ENCODE measurements around the gene PCYT2.

DNA sequence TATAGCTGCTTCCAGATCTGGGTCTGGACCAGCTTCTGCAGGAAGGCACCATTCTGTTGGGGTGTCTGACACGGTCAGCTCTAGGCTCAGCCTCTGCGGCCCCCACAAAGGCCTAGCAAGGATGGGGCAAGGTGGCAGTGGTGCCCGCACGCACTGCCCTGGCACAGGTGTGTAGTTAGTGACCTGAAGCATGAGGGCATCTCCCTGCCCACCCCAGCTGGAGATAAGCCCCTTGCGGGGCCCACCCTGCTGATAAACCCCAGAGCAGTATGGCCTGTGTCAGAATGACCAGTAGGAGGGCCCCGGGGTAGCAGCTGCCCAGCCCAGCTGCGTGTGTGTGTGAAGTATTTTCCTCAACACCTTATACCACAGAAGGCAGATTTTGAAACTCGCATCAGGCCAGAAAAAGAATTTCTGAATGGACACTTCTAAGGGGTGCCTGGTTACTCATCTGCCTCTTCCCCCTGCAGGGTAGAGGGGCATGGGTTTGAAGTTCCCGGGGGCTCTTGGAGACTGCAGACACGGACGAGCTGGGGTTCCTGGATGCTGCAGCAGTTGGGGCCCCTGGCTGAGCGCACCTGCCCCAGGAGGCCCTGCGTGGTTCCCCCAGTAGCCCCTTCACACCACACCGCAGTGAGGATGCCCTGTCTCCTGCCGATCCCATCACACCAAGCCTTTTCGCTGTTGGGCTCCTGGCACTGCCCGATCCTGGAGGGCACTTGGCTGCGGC, 44.6 kb downstream of the PCYT2 start:
- peak in 1 of 2 donors; percentile 5 for TF ChIP-seq POLR2AphosphoS5 (IDR thresholded peaks at IDR 0.05)
- TF ChIP-seq, protein P1, sequence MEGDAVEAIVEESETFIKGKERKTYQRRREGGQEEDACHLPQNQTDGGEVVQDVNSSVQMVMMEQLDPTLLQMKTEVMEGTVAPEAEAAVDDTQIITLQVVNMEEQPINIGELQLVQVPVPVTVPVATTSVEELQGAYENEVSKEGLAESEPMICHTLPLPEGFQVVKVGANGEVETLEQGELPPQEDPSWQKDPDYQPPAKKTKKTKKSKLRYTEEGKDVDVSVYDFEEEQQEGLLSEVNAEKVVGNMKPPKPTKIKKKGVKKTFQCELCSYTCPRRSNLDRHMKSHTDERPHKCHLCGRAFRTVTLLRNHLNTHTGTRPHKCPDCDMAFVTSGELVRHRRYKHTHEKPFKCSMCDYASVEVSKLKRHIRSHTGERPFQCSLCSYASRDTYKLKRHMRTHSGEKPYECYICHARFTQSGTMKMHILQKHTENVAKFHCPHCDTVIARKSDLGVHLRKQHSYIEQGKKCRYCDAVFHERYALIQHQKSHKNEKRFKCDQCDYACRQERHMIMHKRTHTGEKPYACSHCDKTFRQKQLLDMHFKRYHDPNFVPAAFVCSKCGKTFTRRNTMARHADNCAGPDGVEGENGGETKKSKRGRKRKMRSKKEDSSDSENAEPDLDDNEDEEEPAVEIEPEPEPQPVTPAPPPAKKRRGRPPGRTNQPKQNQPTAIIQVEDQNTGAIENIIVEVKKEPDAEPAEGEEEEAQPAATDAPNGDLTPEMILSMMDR (IDR thresholded peaks at IDR 0.05), result no peak
- TF ChIP-seq EP300 (IDR thresholded peaks at IDR 0.05), result no peak
- no peak for TF ChIP-seq POLR2A (IDR thresholded peaks at IDR 0.05; ENCODE audit: low read depth)

Data from esophagus muscularis mucosa (tissue), 4 donors.